GM23338 (cell line): ENCODE results near the gene CELF2. TPM values are rescaled to one million over a fixed set of nuclear protein-coding genes. Genes with fewer than 3 reads are reported as not detected.

Experiments used
- ATAC-seq: fragments of 200-7000 bp; cut with Tn5 transposase; 3 replicates; pipeline ENCODE4 v1.9.1; 2020
- DNase-seq: peaks from one replicate; pipeline ENCODE4 v3.0.0-alpha.2; 2015; ENCODE audit warnings: low spot score
- H2AFZ ChIP-seq: fragments of 200-600 bp; sonication (generic); 2 replicates; pipeline ENCODE4 v1.8.0; 2016; ENCODE audit warnings: antibody characterized with exemption, mild to moderate bottlenecking, moderate library complexity
- H3F3A ChIP-seq: fragments of 200-600 bp; sonication (generic); replicated peaks from 2 replicates; pipeline ENCODE4 v1.8.0; 2017; ENCODE audit warnings: antibody characterized with exemption, mixed run types, low read depth
- H3K27ac ChIP-seq: fragments of 200-600 bp; sonication (generic); 2 replicates; pipeline ENCODE4 v1.6.1; 2016; ENCODE audit warnings: low read depth
- H3K27me3 ChIP-seq: fragments of 200-600 bp; sonication (generic); 2 replicates; pipeline ENCODE4 v1.8.0; 2016; ENCODE audit warnings: mild to moderate bottlenecking, mixed run types, moderate library complexity; ENCODE audit not compliant: insufficient read depth
- H3K36me3 ChIP-seq: fragments of 200-600 bp; sonication (generic); 2 replicates; pipeline ENCODE4 v1.8.0; 2016; ENCODE audit warnings: mild to moderate bottlenecking; ENCODE audit not compliant: insufficient read depth
- H3K4me1 ChIP-seq: fragments of 200-600 bp; sonication (generic); 2 replicates; pipeline ENCODE4 v1.8.0; 2016; ENCODE audit warnings: mild to moderate bottlenecking, moderate library complexity; ENCODE audit not compliant: insufficient read depth
- H3K4me2 ChIP-seq: fragments of 200-600 bp; sonication (generic); 2 replicates; pipeline ENCODE4 v1.7.1; 2017; ENCODE audit warnings: mixed run types
- H3K4me3 ChIP-seq: fragments of 200-600 bp; sonication (generic); 2 replicates; pipeline ENCODE4 v1.6.1; 2016; ENCODE audit warnings: mixed run types
- H3K79me2 ChIP-seq: fragments of 200-600 bp; sonication (generic); replicated peaks from 2 replicates; pipeline ENCODE4 v1.8.0; 2017; ENCODE audit warnings: mild to moderate bottlenecking; ENCODE audit not compliant: insufficient read depth
- H3K9me2 ChIP-seq: fragments of 200-600 bp; sonication (generic); 2 replicates; pipeline ENCODE4 v1.8.0; 2017; ENCODE audit not compliant: insufficient read depth
- H4K20me1 ChIP-seq: fragments of 200-600 bp; sonication (generic); replicated peaks from 2 replicates; pipeline ENCODE4 v1.8.0; 2017; ENCODE audit warnings: mild to moderate bottlenecking; ENCODE audit not compliant: insufficient read depth
- H3K27ac Mint-ChIP-seq: 2 replicates; pipeline ENCODE4 v1.8.0; 2020; ENCODE audit warnings: inconsistent platforms, mild to moderate bottlenecking, moderate library complexity, mixed read lengths
- H3K27me3 Mint-ChIP-seq: 3 replicates; pipeline ENCODE4 v1.8.0; 2022; ENCODE audit warnings: low read depth, mild to moderate bottlenecking, moderate library complexity, mixed read lengths, inconsistent platforms; ENCODE audit not compliant: insufficient read depth, poor library complexity
- H3K36me3 Mint-ChIP-seq: 3 replicates; pipeline ENCODE4 v1.8.0; 2021; ENCODE audit warnings: low read depth, mild to moderate bottlenecking, inconsistent platforms, moderate library complexity, mixed read lengths
- H3K4me1 Mint-ChIP-seq: 3 replicates; pipeline ENCODE4 v1.8.0; 2020; ENCODE audit warnings: mild to moderate bottlenecking, inconsistent platforms, mixed read lengths
- H3K4me3 Mint-ChIP-seq: 3 replicates; pipeline ENCODE4 v1.8.0; 2021; ENCODE audit warnings: moderate library complexity, mild to moderate bottlenecking, inconsistent platforms, mixed read lengths
- H3K9me3 Mint-ChIP-seq: 3 replicates; pipeline ENCODE4 v1.8.0; 2020; ENCODE audit warnings: moderate library complexity, mild to moderate bottlenecking, inconsistent platforms, mixed read lengths
- CREB1 ChIP-seq: fragments of 250-450 bp; sonication (Bioruptor Pico); IDR thresholded peaks from 2 replicates; pipeline ENCODE4 v1.5.0; 2020; ENCODE audit warnings: low read depth, mild to moderate bottlenecking, moderate library complexity
- CTCF ChIP-seq, 2 experiments: fragments of 200-600 bp in 1 of 2; sonication (generic) in 1 of 2; conservative IDR thresholded peaks; 2 replicates each; pipeline versions ENCODE4 v1.5.1 to v1.6.1; 2016 to 2017; ENCODE audit warnings: antibody characterized with exemption in 2 of 2, low read depth in 2 of 2, mild to moderate bottlenecking in 2 of 2, moderate library complexity in 1 of 2
- ETS1 ChIP-seq: IDR thresholded peaks from 2 replicates; pipeline ENCODE4 v1.6.1; 2016; ENCODE audit warnings: antibody characterized with exemption
- EZH2 ChIP-seq: fragments of 200-600 bp; sonication (generic); IDR thresholded peaks from one replicate; pipeline ENCODE4 v1.8.0; 2017; ENCODE audit warnings: antibody characterized with exemption, mild to moderate bottlenecking, low read depth; ENCODE audit not compliant: unreplicated experiment
- EZH2phosphoT487 ChIP-seq: fragments of 200-600 bp; sonication (generic); IDR thresholded peaks from one replicate; pipeline ENCODE4 v1.8.1; 2018; ENCODE audit warnings: antibody characterized with exemption; ENCODE audit not compliant: unreplicated experiment
- JUNB ChIP-seq: IDR thresholded peaks from one replicate; pipeline ENCODE4 v1.6.1; 2016; ENCODE audit warnings: antibody characterized with exemption; ENCODE audit not compliant: unreplicated experiment
- NANOG ChIP-seq: IDR thresholded peaks from 2 replicates; pipeline ENCODE4 v1.6.1; 2016; ENCODE audit warnings: antibody characterized with exemption, borderline replicate concordance
- POLR2AphosphoS5 ChIP-seq: IDR thresholded peaks from 2 replicates; pipeline ENCODE4 v1.6.1; 2016; ENCODE audit warnings: antibody characterized with exemption, low read depth
- STAT1 ChIP-seq: IDR thresholded peaks from one replicate; pipeline ENCODE4 v1.6.1; 2016; ENCODE audit warnings: antibody characterized with exemption; ENCODE audit not compliant: unreplicated experiment
- ZNF114 ChIP-seq: fragments of 250-450 bp; sonication (Bioruptor Pico); IDR thresholded peaks from 2 replicates; pipeline ENCODE4 v1.5.0; 2020; ENCODE audit warnings: mild to moderate bottlenecking, moderate library complexity
- ZNF331 ChIP-seq: fragments of 250-450 bp; sonication (Bioruptor Pico); IDR thresholded peaks from 2 replicates; pipeline ENCODE4 v1.5.0; 2020; ENCODE audit warnings: low read depth, mild to moderate bottlenecking, moderate library complexity
- polyA plus RNA-seq: library from polyadenylated mRNA; unstranded; fragments of >200 nt; fragmentation: Nextera tagmentation; extraction: Ambion mirVana; gene quantifications from 2 replicates; pipeline ENCODE4 v1.2.1, GENCODE V29; 2016
- total RNA-seq: library from RNA; depleted of rRNA; stranded (reverse); fragments of >200 nt; shearing (Covaris generic); gene quantifications from 2 replicates; pipeline ENCODE4 v1.2.3, GENCODE V29; 2014
- TF ChIP-seq, protein P1 (sequence below): fragments of 250-450 bp; sonication (Bioruptor Pico); IDR thresholded peaks from 2 replicates; pipeline ENCODE4 v1.5.0; 2020; ENCODE audit warnings: mild to moderate bottlenecking, moderate library complexity
- TF ChIP-seq, protein P2 (sequence below): IDR thresholded peaks from one replicate; pipeline ENCODE4 v1.6.1; 2018; ENCODE audit warnings: antibody characterized with exemption; ENCODE audit not compliant: unreplicated experiment

Gene CELF2
- total and polyA plus RNA-seq, 2 experiments from 2014 or later = 18.1 to 22.5 TPM

- Mint-ChIP-seq H3K27ac (no peak overlapping the region), H3K9me3 (no peaks in the 10 kb centered on the region), H3K27me3 (peaks cover 2% of the 10 kb centered on the region), H3K4me1 (peaks cover 8% of the 10 kb centered on the region; the same call in 2 of the 3 replicates), H3K4me3 (no peak overlapping the region), H3K36me3 (no peaks in the 10 kb centered on the region)
- TF ChIP-seq CTCF (conservative IDR thresholded peaks at IDR 0.05; ENCODE audit: low read depth in 2 of 2) (no peak), JUNB (no peak), POLR2AphosphoS5 (no peak), CREB1 (CRISPR knock-in tag) (no peak), NANOG (no peak), ETS1 (no peak), EZH2phosphoT487 (no peak), ZNF114 (no peak), ZNF331 (CRISPR knock-in tag) (no peak), STAT1 (no peak), EZH2 (no peak)
- TF ChIP-seq, protein P1, sequence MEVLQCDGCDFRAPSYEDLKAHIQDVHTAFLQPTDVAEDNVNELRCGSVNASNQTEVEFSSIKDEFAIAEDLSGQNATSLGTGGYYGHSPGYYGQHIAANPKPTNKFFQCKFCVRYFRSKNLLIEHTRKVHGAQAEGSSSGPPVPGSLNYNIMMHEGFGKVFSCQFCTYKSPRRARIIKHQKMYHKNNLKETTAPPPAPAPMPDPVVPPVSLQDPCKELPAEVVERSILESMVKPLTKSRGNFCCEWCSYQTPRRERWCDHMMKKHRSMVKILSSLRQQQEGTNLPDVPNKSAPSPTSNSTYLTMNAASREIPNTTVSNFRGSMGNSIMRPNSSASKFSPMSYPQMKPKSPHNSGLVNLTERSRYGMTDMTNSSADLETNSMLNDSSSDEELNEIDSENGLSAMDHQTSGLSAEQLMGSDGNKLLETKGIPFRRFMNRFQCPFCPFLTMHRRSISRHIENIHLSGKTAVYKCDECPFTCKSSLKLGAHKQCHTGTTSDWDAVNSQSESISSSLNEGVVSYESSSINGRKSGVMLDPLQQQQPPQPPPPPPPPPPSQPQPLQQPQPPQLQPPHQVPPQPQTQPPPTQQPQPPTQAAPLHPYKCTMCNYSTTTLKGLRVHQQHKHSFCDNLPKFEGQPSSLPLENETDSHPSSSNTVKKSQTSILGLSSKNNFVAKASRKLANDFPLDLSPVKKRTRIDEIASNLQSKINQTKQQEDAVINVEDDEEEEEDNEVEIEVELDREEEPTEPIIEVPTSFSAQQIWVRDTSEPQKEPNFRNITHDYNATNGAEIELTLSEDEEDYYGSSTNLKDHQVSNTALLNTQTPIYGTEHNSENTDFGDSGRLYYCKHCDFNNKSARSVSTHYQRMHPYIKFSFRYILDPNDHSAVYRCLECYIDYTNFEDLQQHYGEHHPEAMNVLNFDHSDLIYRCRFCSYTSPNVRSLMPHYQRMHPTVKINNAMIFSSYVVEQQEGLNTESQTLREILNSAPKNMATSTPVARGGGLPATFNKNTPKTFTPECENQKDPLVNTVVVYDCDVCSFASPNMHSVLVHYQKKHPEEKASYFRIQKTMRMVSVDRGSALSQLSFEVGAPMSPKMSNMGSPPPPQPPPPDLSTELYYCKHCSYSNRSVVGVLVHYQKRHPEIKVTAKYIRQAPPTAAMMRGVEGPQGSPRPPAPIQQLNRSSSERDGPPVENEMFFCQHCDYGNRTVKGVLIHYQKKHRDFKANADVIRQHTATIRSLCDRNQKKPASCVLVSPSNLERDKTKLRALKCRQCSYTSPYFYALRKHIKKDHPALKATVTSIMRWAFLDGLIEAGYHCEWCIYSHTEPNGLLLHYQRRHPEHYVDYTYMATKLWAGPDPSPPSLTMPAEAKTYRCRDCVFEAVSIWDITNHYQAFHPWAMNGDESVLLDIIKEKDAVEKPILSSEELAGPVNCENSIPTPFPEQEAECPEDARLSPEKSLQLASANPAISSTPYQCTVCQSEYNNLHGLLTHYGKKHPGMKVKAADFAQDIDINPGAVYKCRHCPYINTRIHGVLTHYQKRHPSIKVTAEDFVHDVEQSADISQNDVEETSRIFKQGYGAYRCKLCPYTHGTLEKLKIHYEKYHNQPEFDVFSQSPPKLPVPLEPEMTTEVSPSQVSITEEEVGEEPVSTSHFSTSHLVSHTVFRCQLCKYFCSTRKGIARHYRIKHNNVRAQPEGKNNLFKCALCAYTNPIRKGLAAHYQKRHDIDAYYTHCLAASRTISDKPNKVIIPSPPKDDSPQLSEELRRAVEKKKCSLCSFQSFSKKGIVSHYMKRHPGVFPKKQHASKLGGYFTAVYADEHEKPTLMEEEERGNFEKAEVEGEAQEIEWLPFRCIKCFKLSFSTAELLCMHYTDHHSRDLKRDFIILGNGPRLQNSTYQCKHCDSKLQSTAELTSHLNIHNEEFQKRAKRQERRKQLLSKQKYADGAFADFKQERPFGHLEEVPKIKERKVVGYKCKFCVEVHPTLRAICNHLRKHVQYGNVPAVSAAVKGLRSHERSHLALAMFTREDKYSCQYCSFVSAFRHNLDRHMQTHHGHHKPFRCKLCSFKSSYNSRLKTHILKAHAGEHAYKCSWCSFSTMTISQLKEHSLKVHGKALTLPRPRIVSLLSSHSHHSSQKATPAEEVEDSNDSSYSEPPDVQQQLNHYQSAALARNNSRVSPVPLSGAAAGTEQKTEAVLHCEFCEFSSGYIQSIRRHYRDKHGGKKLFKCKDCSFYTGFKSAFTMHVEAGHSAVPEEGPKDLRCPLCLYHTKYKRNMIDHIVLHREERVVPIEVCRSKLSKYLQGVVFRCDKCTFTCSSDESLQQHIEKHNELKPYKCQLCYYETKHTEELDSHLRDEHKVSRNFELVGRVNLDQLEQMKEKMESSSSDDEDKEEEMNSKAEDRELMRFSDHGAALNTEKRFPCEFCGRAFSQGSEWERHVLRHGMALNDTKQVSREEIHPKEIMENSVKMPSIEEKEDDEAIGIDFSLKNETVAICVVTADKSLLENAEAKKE (CRISPR knock-in tag) = no peak
- TF ChIP-seq, protein P2, sequence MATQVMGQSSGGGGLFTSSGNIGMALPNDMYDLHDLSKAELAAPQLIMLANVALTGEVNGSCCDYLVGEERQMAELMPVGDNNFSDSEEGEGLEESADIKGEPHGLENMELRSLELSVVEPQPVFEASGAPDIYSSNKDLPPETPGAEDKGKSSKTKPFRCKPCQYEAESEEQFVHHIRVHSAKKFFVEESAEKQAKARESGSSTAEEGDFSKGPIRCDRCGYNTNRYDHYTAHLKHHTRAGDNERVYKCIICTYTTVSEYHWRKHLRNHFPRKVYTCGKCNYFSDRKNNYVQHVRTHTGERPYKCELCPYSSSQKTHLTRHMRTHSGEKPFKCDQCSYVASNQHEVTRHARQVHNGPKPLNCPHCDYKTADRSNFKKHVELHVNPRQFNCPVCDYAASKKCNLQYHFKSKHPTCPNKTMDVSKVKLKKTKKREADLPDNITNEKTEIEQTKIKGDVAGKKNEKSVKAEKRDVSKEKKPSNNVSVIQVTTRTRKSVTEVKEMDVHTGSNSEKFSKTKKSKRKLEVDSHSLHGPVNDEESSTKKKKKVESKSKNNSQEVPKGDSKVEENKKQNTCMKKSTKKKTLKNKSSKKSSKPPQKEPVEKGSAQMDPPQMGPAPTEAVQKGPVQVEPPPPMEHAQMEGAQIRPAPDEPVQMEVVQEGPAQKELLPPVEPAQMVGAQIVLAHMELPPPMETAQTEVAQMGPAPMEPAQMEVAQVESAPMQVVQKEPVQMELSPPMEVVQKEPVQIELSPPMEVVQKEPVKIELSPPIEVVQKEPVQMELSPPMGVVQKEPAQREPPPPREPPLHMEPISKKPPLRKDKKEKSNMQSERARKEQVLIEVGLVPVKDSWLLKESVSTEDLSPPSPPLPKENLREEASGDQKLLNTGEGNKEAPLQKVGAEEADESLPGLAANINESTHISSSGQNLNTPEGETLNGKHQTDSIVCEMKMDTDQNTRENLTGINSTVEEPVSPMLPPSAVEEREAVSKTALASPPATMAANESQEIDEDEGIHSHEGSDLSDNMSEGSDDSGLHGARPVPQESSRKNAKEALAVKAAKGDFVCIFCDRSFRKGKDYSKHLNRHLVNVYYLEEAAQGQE = no peak
- ATAC-seq (no peak), DNase-seq (no peak)
- Histone ChIP-seq H3F3A (no peaks in the 10 kb centered on the region), H3K27ac (no peak overlapping the region), H4K20me1 (no peaks in the 10 kb centered on the region), H3K36me3 (no peaks in the 10 kb centered on the region), H3K9me2 (0 out of 2 replicates have a peak, but pooled peaks cover 3% of the 10 kb centered on the region), H3K4me2 (no peak overlapping the region), H3K4me1 (no peaks in the 10 kb centered on the region; the same call in 1 of the 2 replicates), H3K79me2 (no peaks in the 10 kb centered on the region), H3K27me3 (no peaks in the 10 kb centered on the region), H2AFZ (no peak overlapping the region), H3K4me3 (no peak overlapping the region)
Observed at GRCh38 chr10:11232222-11232961, 214.7 kb downstream of the CELF2 start.
